ENCODE measurements around the gene AFAP1L1. TPM values are rescaled to one million over a fixed set of nuclear protein-coding genes. Genes with fewer than 3 reads are reported as not detected.

Gene AFAP1L1
- total and polyA plus RNA-seq, 10 of the 15 experiments (the other 5 are each of a cell fraction or from before 2014, with no cell fraction given), result 0.11 TPM; not detected in 9

DNA sequence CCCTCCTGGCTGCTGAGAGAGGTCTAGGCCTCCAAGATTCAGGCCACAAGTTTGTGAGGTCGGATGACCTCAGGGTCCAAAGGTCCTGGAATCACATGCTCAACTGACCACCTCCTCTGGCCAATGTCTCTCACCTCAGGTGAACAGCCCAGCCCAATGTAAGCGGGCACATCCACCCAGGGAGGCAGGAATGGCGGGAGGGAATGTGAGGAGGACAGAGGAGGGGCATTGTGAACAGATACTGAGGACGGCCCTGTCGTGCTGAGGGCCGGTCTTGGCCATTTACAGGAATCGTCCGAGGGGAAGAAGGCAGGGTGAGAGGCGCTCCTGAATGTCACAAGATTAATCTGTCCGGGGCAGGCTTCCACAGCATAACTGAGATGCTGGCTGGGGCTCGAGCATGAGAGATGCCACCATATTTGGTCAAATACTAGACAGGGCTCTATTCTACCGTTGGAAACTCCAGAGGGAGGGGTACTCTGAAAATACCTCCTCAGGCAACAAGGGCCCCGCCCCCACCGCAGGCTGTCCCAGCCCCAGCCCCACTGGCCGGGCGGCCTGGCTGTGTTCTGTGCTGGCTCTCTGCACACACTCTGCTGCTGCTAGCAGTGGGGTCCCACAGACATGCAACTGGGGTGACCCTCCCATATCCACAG, 108.9 kb downstream of the AFAP1L1 start (continued):
- TF ChIP-seq NFYB (IDR thresholded peaks at IDR 0.05; ENCODE audit: insufficient read depth, low read depth, low read length), result no peak

DNA sequence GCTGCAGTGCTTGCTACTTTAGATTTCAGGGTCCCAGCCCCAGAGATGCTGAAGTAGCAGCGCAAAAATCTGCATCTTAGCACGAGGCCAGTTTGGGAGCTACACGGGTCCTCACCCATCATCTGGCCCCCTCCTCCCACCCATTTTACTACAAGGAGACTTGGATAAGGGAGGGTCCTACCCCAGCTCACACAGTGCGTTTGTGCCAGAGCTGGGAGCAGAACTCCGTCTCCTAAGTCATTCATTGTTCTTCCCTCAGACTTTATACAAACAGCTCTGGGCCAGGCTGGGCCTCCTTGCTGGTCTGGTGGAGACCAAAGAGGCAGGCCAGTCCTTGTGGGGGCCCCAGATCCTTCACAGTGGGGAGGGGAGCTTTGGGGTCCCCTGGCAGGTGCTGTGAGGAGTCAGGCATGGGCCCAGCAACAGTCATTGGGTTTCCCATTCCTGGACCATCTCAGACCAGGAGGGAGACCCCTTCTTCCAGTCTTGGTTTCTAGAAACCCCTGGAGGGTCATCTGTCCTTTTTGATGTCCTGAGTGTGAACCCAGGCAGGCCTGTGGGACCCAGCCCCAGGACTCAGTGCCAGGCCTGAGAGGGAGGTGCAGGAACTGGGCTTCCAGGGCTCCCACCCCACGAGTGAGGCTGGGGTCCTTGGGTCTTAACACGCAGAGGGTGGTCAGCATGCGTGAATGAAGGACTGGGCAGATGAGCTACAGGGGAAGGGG, 109.8 kb downstream of the AFAP1L1 start:
- Histone ChIP-seq H3K36me3 (ENCODE audit: control insufficient read depth in 2 of 2, insufficient read depth in 2 of 2, low read length in 1 of 2) (no peaks in the 10 kb centered on the region), H3K27me3 (replicated peaks in 1 of 2; ENCODE audit: control insufficient read depth in 2 of 2, insufficient read depth in 2 of 2, low read length in 1 of 2) (peaks cover 0 to 2% of the 10 kb centered on the region in 2 experiments; a peak in 2 of 4 replicates), H4K20me1 (ENCODE audit: control insufficient read depth, insufficient read depth) (no peaks in the 10 kb centered on the region), H3K9me3 (replicated peaks; ENCODE audit: control insufficient read depth, insufficient read depth, low read length) (no peaks in the 10 kb centered on the region), H2AFZ (ENCODE audit: control insufficient read depth, low read depth, low read length) (no peak overlapping the region), H3K79me2 (ENCODE audit: control insufficient read depth, insufficient read depth, low read length) (no peaks in the 10 kb centered on the region), H3K4me2 (ENCODE audit: control insufficient read depth, insufficient read depth) (no peak overlapping the region), H3K4me3 (no peak overlapping the region), H3K4me1 (ENCODE audit: control insufficient read depth, insufficient read depth, low read length) (no peaks in the 10 kb centered on the region), H3K9ac (ENCODE audit: control insufficient read depth, insufficient read depth, low read length) (no peak overlapping the region), H3K27ac (ENCODE audit: control insufficient read depth, insufficient read depth) (no peak overlapping the region)
- WGBS (ENCODE audit: insufficient coverage, insufficient replicate concordance, low lambda C conversion rate, missing lambda C conversion rate), result 38% methylated on average over 8 of the region's 8 CpGs
- BruUV-seq (replicated peaks), result no TSS peak
- ChIA-PET POLR2A (no interaction called here), SMC1A (ENCODE audit: uncharacterized antibody, unreplicated experiment) (interaction anchor here (0.7 to 6.5 kb wide), 9 partner anchors 13 to 237 kb away, joined by 3 to 52 read pairs (median 3); partner anchors contain the start of gene GRPEL2), RAD21 (ENCODE audit: unreplicated experiment) (interaction anchor here (1.0 to 4.9 kb wide), 6 partner anchors 40 to 237 kb away, joined by 3 to 22 read pairs (median 7); no protein-coding TSS in a partner anchor), CTCF (interaction anchor here (0.8 to 12.8 kb wide), 19 partner anchors 9 to 315 kb away, joined by 3 to 137 read pairs (median 8); partner anchors contain the start of gene GRPEL2)
- no peak for TF ChIP-seq WRNIP1 (IDR thresholded peaks at IDR 0.05; ENCODE audit: borderline replicate concordance, low read depth, low read length)
- TF ChIP-seq MTA3 (IDR thresholded peaks at IDR 0.05; ENCODE audit: borderline replicate concordance, low read length), result no peak
- TF ChIP-seq, protein P1, sequence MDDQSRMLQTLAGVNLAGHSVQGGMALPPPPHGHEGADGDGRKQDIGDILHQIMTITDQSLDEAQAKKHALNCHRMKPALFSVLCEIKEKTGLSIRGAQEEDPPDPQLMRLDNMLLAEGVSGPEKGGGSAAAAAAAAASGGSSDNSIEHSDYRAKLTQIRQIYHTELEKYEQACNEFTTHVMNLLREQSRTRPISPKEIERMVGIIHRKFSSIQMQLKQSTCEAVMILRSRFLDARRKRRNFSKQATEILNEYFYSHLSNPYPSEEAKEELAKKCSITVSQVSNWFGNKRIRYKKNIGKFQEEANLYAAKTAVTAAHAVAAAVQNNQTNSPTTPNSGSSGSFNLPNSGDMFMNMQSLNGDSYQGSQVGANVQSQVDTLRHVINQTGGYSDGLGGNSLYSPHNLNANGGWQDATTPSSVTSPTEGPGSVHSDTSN (IDR thresholded peaks at IDR 0.05; ENCODE audit: insufficient replicate concordance, low read depth, low read length), result no peak
- intact Hi-C loops (cut with micrococcal nuclease; ENCODE audit: unreplicated experiment), result loop anchor here (5.0 kb wide), 1 partner anchor 236 kb away; no protein-coding TSS in a partner anchor
- ATAC-seq, result peak; percentile 35; the same call in 2 of the 3 replicates
- no peak for DNase-seq (ENCODE audit: low read depth, low spot score)
- FAIRE-seq, result no peak
- in situ Hi-C loops (cut with MboI), result no loop called here

All from GM12878 (cell line).